HL-60 (cell line): ENCODE results near the gene FASTK.

Experiments
- GABPA ChIP-seq: IDR thresholded peaks from 2 replicates; pipeline ENCODE4 v1.6.1; 2012; ENCODE audit warnings: low read depth
- POLR2AphosphoS5 ChIP-seq: IDR thresholded peaks from 2 replicates; pipeline ENCODE4 v1.6.1; 2012; ENCODE audit warnings: low read depth
- TF ChIP-seq, protein P1 (sequence below): IDR thresholded peaks from one replicate; pipeline ENCODE4 v1.5.1; 2011; ENCODE audit warnings: low read length, control low read depth, inconsistent platforms; ENCODE audit not compliant: insufficient read depth
- TF ChIP-seq, protein P2 (sequence below): IDR thresholded peaks from 2 replicates; pipeline ENCODE4 v1.6.1; 2012; ENCODE audit warnings: low read depth; ENCODE audit not compliant: insufficient replicate concordance

DNA sequence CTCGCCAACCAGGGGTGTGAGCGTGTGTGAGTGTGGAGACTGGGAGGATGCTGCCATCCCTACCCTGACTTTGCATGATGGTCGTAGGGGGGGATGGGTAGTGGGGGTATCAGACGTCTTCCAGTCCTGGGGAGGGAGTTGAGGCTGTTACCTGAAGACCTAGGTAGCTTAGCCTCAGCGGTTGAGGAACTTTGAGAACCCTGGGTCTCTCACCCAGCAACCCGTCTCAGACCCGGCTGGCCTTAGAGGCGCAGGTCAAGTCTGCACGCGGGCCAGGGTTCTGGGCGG is 18.6 kb downstream of the FASTK start:
- TF ChIP-seq, protein P1, sequence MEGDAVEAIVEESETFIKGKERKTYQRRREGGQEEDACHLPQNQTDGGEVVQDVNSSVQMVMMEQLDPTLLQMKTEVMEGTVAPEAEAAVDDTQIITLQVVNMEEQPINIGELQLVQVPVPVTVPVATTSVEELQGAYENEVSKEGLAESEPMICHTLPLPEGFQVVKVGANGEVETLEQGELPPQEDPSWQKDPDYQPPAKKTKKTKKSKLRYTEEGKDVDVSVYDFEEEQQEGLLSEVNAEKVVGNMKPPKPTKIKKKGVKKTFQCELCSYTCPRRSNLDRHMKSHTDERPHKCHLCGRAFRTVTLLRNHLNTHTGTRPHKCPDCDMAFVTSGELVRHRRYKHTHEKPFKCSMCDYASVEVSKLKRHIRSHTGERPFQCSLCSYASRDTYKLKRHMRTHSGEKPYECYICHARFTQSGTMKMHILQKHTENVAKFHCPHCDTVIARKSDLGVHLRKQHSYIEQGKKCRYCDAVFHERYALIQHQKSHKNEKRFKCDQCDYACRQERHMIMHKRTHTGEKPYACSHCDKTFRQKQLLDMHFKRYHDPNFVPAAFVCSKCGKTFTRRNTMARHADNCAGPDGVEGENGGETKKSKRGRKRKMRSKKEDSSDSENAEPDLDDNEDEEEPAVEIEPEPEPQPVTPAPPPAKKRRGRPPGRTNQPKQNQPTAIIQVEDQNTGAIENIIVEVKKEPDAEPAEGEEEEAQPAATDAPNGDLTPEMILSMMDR = no peak
- TF ChIP-seq POLR2AphosphoS5 (no peak), GABPA (no peak)
- TF ChIP-seq, protein P2, sequence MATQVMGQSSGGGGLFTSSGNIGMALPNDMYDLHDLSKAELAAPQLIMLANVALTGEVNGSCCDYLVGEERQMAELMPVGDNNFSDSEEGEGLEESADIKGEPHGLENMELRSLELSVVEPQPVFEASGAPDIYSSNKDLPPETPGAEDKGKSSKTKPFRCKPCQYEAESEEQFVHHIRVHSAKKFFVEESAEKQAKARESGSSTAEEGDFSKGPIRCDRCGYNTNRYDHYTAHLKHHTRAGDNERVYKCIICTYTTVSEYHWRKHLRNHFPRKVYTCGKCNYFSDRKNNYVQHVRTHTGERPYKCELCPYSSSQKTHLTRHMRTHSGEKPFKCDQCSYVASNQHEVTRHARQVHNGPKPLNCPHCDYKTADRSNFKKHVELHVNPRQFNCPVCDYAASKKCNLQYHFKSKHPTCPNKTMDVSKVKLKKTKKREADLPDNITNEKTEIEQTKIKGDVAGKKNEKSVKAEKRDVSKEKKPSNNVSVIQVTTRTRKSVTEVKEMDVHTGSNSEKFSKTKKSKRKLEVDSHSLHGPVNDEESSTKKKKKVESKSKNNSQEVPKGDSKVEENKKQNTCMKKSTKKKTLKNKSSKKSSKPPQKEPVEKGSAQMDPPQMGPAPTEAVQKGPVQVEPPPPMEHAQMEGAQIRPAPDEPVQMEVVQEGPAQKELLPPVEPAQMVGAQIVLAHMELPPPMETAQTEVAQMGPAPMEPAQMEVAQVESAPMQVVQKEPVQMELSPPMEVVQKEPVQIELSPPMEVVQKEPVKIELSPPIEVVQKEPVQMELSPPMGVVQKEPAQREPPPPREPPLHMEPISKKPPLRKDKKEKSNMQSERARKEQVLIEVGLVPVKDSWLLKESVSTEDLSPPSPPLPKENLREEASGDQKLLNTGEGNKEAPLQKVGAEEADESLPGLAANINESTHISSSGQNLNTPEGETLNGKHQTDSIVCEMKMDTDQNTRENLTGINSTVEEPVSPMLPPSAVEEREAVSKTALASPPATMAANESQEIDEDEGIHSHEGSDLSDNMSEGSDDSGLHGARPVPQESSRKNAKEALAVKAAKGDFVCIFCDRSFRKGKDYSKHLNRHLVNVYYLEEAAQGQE = no peak
